GM18909 (cell line): ENCODE data around the gene CIT.
"Not testable (repeated sequence)": the region's sequence is repeated elsewhere in the genome, so short reads cannot be mapped to it uniquely, and the experiment has no call there.

Experiments used
- ATAC-seq: cut with Tn5 transposase; IDR thresholded peaks from one replicate; pipeline ENCODE4 v1.9.1; 2021; ENCODE audit warnings: mild to moderate bottlenecking; ENCODE audit not compliant: unreplicated experiment, poor library complexity

CIT gene

GRCh38 chr12:119710374-119710964 is 166.7 kb downstream of the CIT start:
- ATAC-seq, result no peak

- not testable (repeated sequence) for ATAC-seq
Measured at GRCh38 chr12:119706427-119706826, 170.7 kb downstream of the CIT start.

GRCh38 chr12:119705182-119705581 is 171.9 kb downstream of the CIT start:
- ATAC-seq, result no peak

DNA sequence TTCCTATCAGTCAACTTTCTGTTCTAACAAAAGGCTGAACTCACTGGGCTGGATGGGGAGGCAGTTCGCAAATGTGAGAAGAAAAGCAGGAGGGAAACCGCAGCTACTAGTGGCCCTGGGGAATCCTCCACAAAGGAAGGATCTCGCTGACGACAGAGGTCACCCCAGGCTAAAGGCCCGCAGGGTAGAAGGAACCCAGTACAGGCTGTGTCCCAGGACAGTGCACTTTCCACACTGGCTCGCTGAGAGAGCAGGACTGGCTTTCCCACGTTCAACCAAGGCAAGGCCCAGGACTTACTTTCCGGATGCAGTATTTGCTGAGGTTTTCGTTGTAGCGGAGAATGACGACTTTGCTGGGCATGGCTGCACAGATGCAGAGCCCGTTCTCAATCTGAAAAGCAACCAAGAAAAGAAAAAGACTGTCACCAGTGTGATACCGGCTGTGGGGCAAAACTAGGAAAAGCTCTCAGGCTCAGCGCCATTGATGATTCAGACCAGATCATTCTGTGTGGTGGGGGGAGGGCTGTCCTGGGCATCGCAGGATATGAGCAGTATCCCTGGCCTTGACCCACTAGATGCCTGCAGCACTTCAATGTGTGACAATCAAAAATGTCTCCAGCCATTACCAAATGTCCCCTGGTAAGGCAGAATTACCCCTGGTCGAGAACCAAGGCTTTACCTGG is 172.9 kb downstream of the CIT start:
- ATAC-seq, result no peak

DNA sequence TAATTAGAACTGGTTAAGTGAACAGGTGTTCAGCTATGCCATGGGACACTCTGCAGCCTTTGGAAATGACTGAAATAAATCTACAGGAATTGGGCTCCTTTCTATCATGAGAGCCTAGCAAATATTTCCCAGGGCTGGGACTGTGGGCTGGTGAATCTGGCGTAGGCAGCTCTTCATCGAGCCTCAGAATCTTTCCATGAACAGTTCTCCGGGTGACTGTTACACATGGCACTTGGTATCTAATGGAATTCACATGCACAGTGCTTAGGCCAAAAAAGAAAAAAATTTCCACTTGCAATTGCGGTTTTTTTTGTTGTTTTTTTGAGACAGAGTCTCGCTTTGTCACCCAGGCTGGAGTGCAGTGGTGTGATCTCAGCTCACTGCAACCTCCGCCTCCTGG is 177.0 kb downstream of the CIT start:
- no peak for ATAC-seq

DNA sequence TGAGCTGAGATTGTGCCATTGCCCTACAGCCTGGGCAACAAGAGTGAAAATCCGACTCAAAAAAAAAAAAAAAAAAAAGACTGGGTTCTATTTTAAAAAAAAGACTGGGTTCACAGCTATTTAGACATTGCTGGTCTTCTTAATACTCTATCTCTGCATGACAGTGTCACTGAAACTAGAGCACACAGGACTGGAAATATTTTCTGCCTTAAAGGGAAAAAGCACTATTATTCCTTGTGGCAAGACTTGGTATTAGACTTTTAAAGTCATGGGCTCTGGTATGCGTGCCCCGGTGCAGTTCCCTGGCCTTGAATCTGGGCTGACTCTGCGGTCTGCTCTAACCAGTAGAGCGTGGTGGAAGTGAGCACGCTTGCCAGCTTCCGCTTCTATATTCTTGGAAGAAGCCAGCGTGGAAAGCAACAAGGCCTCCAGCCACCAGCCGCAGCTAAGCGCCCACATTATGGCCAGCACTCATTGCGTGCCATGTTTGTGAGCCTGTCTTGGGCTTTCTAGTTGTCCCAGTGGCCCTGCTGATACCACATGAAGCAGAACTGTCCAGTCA is 177.8 kb downstream of the CIT start:
- no peak for ATAC-seq

GRCh38 chr12:119696943-119697342 is 180.2 kb downstream of the CIT start:
- ATAC-seq, result no peak

DNA sequence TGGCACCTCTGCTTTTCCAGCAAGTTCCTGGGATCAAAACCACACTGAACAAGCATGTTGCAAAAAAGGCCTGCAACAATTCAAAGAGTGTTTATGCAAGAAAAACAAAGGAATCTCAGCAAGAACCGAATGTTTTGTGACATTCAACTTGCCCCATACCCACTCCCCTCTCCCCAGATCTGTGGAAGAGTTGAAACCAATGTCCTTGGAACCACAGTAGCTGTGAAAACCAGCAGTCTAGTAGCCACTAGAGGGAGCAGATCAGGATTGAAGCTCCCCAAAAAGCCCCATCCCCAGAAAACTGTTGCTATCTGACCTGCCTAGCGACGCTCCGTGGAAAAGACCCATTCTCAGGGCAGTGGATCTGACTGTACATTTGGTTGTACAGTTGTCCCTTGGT is 182.1 kb downstream of the CIT start:
- no peak for ATAC-seq

- no peak for ATAC-seq
Measured at GRCh38 chr12:119694111-119694510, 183.0 kb downstream of the CIT start.

- no peak for ATAC-seq
Measured at GRCh38 chr12:119693511-119693910, 183.6 kb downstream of the CIT start.

DNA sequence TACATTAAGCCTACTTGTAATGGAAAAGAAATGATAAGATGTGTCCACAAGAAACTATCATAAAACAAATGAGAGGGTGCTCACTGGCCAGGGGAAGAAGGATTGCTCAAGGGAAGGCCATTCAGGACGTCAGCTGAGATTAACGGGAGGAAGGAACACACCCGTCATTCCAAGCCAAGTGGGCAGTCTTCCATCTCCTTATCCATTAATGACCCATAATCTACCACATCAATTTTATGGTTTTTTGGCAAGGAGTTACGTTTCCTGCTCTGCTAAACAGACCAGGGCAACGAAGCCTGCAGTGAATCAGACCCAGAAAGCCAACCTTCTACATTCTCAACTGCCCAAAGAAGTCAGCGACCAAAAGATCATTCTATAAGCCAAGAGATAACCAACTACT is 184.1 kb downstream of the CIT start:
- no peak for ATAC-seq

DNA sequence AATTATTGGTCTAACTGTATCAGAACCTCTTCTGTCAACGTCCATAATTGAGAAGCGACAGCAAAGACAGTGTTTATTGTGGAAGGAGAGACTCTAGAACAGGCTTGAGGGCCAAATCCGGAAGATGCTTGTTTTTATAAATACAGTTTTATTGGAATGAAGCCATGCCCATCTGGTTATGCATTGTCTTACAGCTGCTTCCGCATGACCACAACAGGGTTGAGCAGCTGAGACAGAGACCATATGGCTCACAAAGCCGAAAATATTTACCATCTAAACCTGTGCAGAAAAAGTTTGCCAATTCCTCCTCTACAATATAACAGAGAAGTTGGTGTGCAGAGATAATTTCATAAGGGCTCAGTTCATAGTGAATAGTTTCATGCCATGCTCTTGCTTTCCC is 184.7 kb downstream of the CIT start:
- ATAC-seq, result no peak

- ATAC-seq, result no peak
Measured at GRCh38 chr12:119691202-119691810, 185.8 kb downstream of the CIT start.

- no peak for ATAC-seq
Measured at GRCh38 chr12:119689935-119690500, 187.1 kb downstream of the CIT start.

DNA sequence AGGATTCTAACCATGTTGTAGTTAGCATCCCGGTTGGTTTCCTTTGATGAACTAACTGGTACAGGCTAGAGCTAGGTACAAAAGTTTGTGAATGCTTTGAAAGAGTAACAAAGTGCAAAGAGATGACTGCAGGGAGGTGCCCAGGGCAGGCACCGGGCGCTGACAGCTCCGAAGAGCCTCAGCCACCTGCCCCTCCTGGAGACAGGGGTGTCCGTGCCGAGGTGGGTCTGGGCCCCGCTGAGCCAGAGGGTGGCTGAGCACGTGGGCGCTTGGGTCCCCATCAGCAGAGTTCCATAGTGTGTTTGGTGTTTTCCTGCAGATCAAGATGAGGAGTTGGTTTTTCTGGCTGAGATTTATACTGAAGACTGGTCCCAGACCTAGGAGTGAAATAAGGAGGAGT is 189.2 kb downstream of the CIT start:
- ATAC-seq, result no peak

DNA sequence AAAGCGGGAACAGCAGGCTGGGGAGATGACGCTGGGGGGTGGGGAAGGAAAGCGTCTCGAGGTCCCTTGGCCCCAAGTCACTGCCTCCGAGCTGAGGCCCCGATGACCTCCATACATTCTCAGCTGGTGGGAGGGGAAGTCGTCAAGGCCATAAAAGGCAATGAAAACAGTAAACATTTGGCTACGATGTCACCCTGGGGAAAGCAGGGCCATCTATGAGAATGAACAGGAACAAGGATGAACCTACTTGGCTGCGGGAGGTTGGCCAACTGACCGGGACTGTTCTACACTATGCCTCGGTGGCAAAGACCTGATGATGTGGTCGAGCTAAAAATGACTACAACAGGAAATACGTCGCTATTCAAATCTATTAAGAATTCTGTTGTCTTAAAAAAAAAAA is 189.7 kb downstream of the CIT start:
- ATAC-seq, result no peak

GRCh38 chr12:119686776-119687175 is 190.3 kb downstream of the CIT start:
- ATAC-seq, result no peak

DNA sequence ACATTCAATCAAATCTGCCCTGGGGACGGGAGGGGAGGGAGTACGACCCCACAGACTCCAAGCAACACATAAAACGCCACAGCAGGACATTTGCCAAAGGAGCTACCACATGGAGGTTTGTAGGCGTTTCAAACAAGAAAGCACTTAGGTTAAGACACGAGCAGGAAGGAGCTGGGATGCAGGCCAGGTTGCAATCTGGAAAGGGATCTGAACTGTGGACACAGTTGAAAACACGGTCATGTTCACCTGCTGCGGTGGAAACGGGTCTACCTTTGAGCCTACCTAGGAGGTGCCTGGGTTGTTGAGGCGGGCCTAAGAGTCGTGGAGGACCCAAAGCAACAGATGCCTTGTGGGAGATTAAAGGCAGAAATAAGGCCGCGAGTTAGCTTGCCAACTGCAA is 190.8 kb downstream of the CIT start:
- no peak for ATAC-seq

- no peak for ATAC-seq
Measured at GRCh38 chr12:119685375-119685774, 191.7 kb downstream of the CIT start.

GRCh38 chr12:119684711-119685369 is 192.3 kb downstream of the CIT start:
- no peak for ATAC-seq

DNA sequence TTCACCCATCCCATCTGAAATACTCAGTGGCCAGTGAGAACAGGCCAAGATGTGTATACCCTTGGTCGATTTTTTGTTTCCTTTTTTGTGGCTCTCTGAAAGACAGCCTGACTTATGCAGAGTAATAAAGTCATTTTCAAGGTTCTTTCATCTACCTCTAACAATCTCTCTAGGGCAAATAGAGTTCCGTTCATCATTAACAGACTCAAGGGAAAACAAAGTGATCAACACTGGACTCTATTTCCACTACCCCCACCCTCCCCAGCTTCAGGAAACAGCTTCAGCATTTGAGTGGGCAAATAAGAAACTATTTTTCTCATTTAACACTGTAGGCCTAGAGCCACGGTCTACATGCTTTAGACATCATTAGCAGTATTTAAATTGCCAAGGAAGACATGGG is 193.3 kb downstream of the CIT start:
- no peak for ATAC-seq
